H9 (cell line): ENCODE results near the gene HAGH. TPM values are rescaled to one million over a fixed set of nuclear protein-coding genes. Genes with fewer than 3 reads are reported as not detected.

Experiments
- DNase-seq: peaks from one replicate; pipeline ENCODE4 v3.0.0-alpha.2; 2017
- H2AFZ ChIP-seq: one replicate; pipeline ENCODE4 v1.6.1; 2013; ENCODE audit warnings: mild to moderate bottlenecking, low read length, control low read depth, moderate library complexity
- H2AK5ac ChIP-seq: 2 replicates; pipeline ENCODE4 v1.6.1; 2013; ENCODE audit warnings: low read length, control low read depth, mixed read lengths; ENCODE audit not compliant: insufficient read length
- H2BK120ac ChIP-seq: one replicate; pipeline ENCODE4 v1.6.1; 2013; ENCODE audit warnings: low read depth, mild to moderate bottlenecking, low read length, control low read depth, inconsistent platforms; ENCODE audit not compliant: poor library complexity, severe bottlenecking
- H2BK12ac ChIP-seq: 2 replicates; pipeline ENCODE4 v1.6.1; 2013; ENCODE audit warnings: low read length, control low read depth, mixed read lengths, low read depth; ENCODE audit not compliant: insufficient read length
- H2BK15ac ChIP-seq: 2 replicates; pipeline ENCODE4 v1.6.1; 2013; ENCODE audit warnings: low read depth, low read length, control low read depth
- H2BK20ac ChIP-seq: one replicate; pipeline ENCODE4 v1.6.1; 2013; ENCODE audit warnings: low read depth, mild to moderate bottlenecking, low read length, control low read depth, inconsistent platforms; ENCODE audit not compliant: poor library complexity, severe bottlenecking
- H2BK5ac ChIP-seq: 2 replicates; pipeline ENCODE4 v1.6.1; 2013; ENCODE audit warnings: low read length, control low read depth, mixed read lengths; ENCODE audit not compliant: insufficient read length
- H3K14ac ChIP-seq: 2 replicates; pipeline ENCODE4 v1.6.1; 2013; ENCODE audit warnings: low read length, control low read depth; ENCODE audit not compliant: insufficient read depth
- H3K18ac ChIP-seq: 2 replicates; pipeline ENCODE4 v1.6.1; 2013; ENCODE audit warnings: low read depth, mild to moderate bottlenecking, mixed read lengths, low read length, control low read depth; ENCODE audit not compliant: insufficient read length
- H3K23ac ChIP-seq: 2 replicates; pipeline ENCODE4 v1.6.1; 2013; ENCODE audit warnings: low read length, control low read depth, mixed read lengths, low read depth; ENCODE audit not compliant: insufficient read length
- H3K23me2 ChIP-seq: 2 replicates; pipeline ENCODE4 v1.6.1; 2013; ENCODE audit warnings: low read depth, mild to moderate bottlenecking, mixed read lengths, low read length, control low read depth; ENCODE audit not compliant: insufficient read length, poor library complexity, severe bottlenecking
- H3K27ac ChIP-seq: 2 replicates; pipeline ENCODE4 v1.5.1; 2013; ENCODE audit warnings: low read length, control low read depth, mixed read lengths, low read depth; ENCODE audit not compliant: insufficient read length
- H3K27me3 ChIP-seq: 2 replicates; pipeline ENCODE4 v1.6.1; 2013; ENCODE audit warnings: low read length, control low read depth, inconsistent platforms; ENCODE audit not compliant: insufficient read depth
- H3K4ac ChIP-seq: 2 replicates; pipeline ENCODE4 v1.6.1; 2013; ENCODE audit warnings: low read depth, mild to moderate bottlenecking, control low read depth, inconsistent platforms, low read length, moderate library complexity
- H3K4me1 ChIP-seq: 2 replicates; pipeline ENCODE4 v1.6.1; 2013; ENCODE audit warnings: low read length, control low read depth, inconsistent platforms; ENCODE audit not compliant: insufficient read depth
- H3K4me2 ChIP-seq: 2 replicates; pipeline ENCODE4 v1.6.1; 2013; ENCODE audit warnings: low read length, control low read depth, mixed read lengths; ENCODE audit not compliant: insufficient read length, insufficient read depth
- H3K56ac ChIP-seq: 2 replicates; pipeline ENCODE4 v1.6.1; 2013; ENCODE audit warnings: low read depth, mild to moderate bottlenecking, mixed read lengths, low read length, control low read depth; ENCODE audit not compliant: insufficient read length
- H3K79me1 ChIP-seq: 2 replicates; pipeline ENCODE4 v1.6.1; 2013; ENCODE audit warnings: low read depth, mild to moderate bottlenecking, moderate library complexity, low read length, control low read depth, inconsistent platforms; ENCODE audit not compliant: insufficient read depth, poor library complexity, severe bottlenecking
- H3K79me2 ChIP-seq: 2 replicates; pipeline ENCODE4 v1.6.1; 2013; ENCODE audit warnings: low read length, control low read depth, inconsistent platforms; ENCODE audit not compliant: insufficient read depth
- H3K9ac ChIP-seq: 2 replicates; pipeline ENCODE4 v1.6.1; 2013; ENCODE audit warnings: low read length, control low read depth, mixed read lengths; ENCODE audit not compliant: insufficient read length; ENCODE audit errors: extremely low read depth
- H3K9me3 ChIP-seq: one replicate; pipeline ENCODE4 v1.6.1; 2013; ENCODE audit warnings: low read depth, low read length, inconsistent platforms; ENCODE audit not compliant: control insufficient read depth
- H3T11ph ChIP-seq: one replicate; pipeline ENCODE4 v1.6.1; 2013; ENCODE audit warnings: mild to moderate bottlenecking, low read length, control low read depth, inconsistent platforms
- H4K20me1 ChIP-seq: one replicate; pipeline ENCODE4 v1.6.1; 2013; ENCODE audit not compliant: control insufficient read depth, insufficient read length, insufficient read depth
- H4K5ac ChIP-seq: 2 replicates; pipeline ENCODE4 v1.6.1; 2013; ENCODE audit warnings: low read depth, mild to moderate bottlenecking, mixed read lengths, low read length, control low read depth; ENCODE audit not compliant: insufficient read length
- H4K8ac ChIP-seq: replicated peaks from 2 replicates; pipeline ENCODE4 v1.6.1; 2013; ENCODE audit warnings: low read length, control low read depth, mixed read lengths, low read depth; ENCODE audit not compliant: insufficient read length
- H4K91ac ChIP-seq: 2 replicates; pipeline ENCODE4 v1.6.1; 2013; ENCODE audit warnings: low read depth, mild to moderate bottlenecking, moderate library complexity, mixed read lengths, low read length, control low read depth; ENCODE audit not compliant: insufficient read length
- H3K27ac Mint-ChIP-seq, 3 experiments: 2 replicates in 2 of 3; 3 replicates in 1 of 3; pipeline ENCODE4 v1.8.0; 2020 to 2021; ENCODE audit warnings: mixed read lengths in 3 of 3, mild to moderate bottlenecking in 1 of 3, moderate library complexity in 1 of 3
- H3K27me3 Mint-ChIP-seq: 2 replicates; pipeline ENCODE4 v1.8.0; 2021; ENCODE audit warnings: low read depth, mild to moderate bottlenecking, moderate library complexity, mixed read lengths
- H3K36me3 Mint-ChIP-seq, 3 experiments: 2 replicates in 2 of 3; 3 replicates in 1 of 3; pipeline ENCODE4 v1.8.0; 2020 to 2021; ENCODE audit warnings: low read depth in 3 of 3, mixed read lengths in 3 of 3; ENCODE audit not compliant: insufficient read depth in 1 of 3
- H3K4me1 Mint-ChIP-seq, 2 experiments: 2 replicates each; pipeline ENCODE4 v1.8.0; 2020; ENCODE audit warnings: mixed read lengths in 2 of 2
- H3K4me3 Mint-ChIP-seq, 2 experiments: 2 replicates in 1 of 2; 3 replicates in 1 of 2; pipeline ENCODE4 v1.8.0; 2020 to 2021; ENCODE audit warnings: mild to moderate bottlenecking in 2 of 2, mixed read lengths in 2 of 2, moderate library complexity in 1 of 2
- H3K9me3 Mint-ChIP-seq, 2 experiments: 2 replicates in 1 of 2; 3 replicates in 1 of 2; pipeline ENCODE4 v1.8.0; 2020; ENCODE audit warnings: mild to moderate bottlenecking in 2 of 2, mixed read lengths in 2 of 2, moderate library complexity in 1 of 2
- CTCF ChIP-seq: fragments of 200-600 bp; sonication (generic); conservative IDR thresholded peaks from 3 replicates; pipeline ENCODE4 v1.8.0; 2021; ENCODE audit warnings: antibody characterized with exemption, mild to moderate bottlenecking
- WGBS: extraction: QIAGEN DNeasy Blood & Tissue Kit; methylation state at CpG from one replicate; pipeline ENCODE4 v1.1.7; 2013; ENCODE audit warnings: missing lambda C conversion rate, low lambda C conversion rate, mixed read lengths; ENCODE audit not compliant: insufficient read length; ENCODE audit errors: extremely low coverage; 5-methylcytosine and 5-hydroxymethylcytosine counted together
- total RNA-seq: library from RNA; stranded (reverse); gene quantifications from 2 replicates; pipeline ENCODE4 v1.2.1, GENCODE V29; 2021

HAGH gene
- total RNA-seq, 1 experiment from 2014 or later, result 30.0 TPM

- no peak overlapping the region for H2BK5ac ChIP-seq
- H3K23ac ChIP-seq, result no peak overlapping the region
- H3K18ac ChIP-seq, result no peak overlapping the region
- H3K4ac ChIP-seq, result no peak overlapping the region
- no peak overlapping the region for H2BK12ac ChIP-seq
- no peak overlapping the region for H3K27ac ChIP-seq
- Mint-ChIP-seq H3K27ac (no peak overlapping the region), H3K36me3 (peaks cover 5 to 21% (median 16%) of the 10 kb centered on the region in 3 experiments; a peak in 6 of 7 replicates), H3K9me3 (no peaks in the 10 kb centered on the region), H3K4me3 (no peak overlapping the region), H3K27me3 (no peaks in the 10 kb centered on the region), H3K4me1 (no peaks in the 10 kb centered on the region)
- no peak for TF ChIP-seq CTCF
- no peaks in the 10 kb centered on the region for H3K79me2 ChIP-seq
- no peaks in the 10 kb centered on the region for H3K27me3 ChIP-seq
- no peaks in the 10 kb centered on the region for H3K4me1 ChIP-seq
- no peak for DNase-seq
- no peak overlapping the region for H2AFZ ChIP-seq
- no peaks in the 10 kb centered on the region for H3K23me2 ChIP-seq
- no peak overlapping the region for H4K91ac ChIP-seq
- no peak overlapping the region for H3K4me2 ChIP-seq
- no peak overlapping the region for H2BK120ac ChIP-seq
- H4K5ac ChIP-seq, result no peak overlapping the region
- H2BK15ac ChIP-seq, result no peak overlapping the region
- no peak overlapping the region for H4K8ac ChIP-seq
- no CpG with 5 or more reads among the region's 37 CpGs for WGBS
- no peaks in the 10 kb centered on the region for H3K79me1 ChIP-seq
- no peak overlapping the region for H2BK20ac ChIP-seq
- H4K20me1 ChIP-seq, result no peaks in the 10 kb centered on the region
- H3K14ac ChIP-seq, result no peak overlapping the region
- no peak overlapping the region for H3T11ph ChIP-seq
- no peak overlapping the region for H3K56ac ChIP-seq
- H2AK5ac ChIP-seq, result no peak overlapping the region
- no peaks in the 10 kb centered on the region for H3K9me3 ChIP-seq
- H3K9ac ChIP-seq, result no peak overlapping the region
These were observed 68.7 kb downstream of the HAGH start for GRCh38 chr16:1757714-1758461.

Other genes with a start within 250 kb of the HAGH start
- gene IFT140, start 214.8 kb downstream of the HAGH start, total RNA-seq, result 21.3 and 24.0 TPM in 2 replicates
- gene CRAMP1, start 214.5 kb downstream of the HAGH start, total RNA-seq, result 39.2 and 46.2 TPM in 2 replicates
- gene JPT2, start 148.5 kb downstream of the HAGH start, total RNA-seq, result 200 and 206 TPM in 2 replicates
- 49.4 and 51.3 TPM in 2 replicates for gene MAPK8IP3, start 120.6 kb downstream of the HAGH start, total RNA-seq
- gene NME3, start 55.3 kb downstream of the HAGH start, total RNA-seq, result 76.9 and 81.9 TPM in 2 replicates
- gene EME2, start 54.0 kb downstream of the HAGH start, total RNA-seq, result 60.4 and 63.6 TPM in 2 replicates
- gene MRPS34, start 53.7 kb downstream of the HAGH start, total RNA-seq, result 199 and 205 TPM in 2 replicates
- 19.9 and 20.0 TPM in 2 replicates for gene SPSB3, start 44.3 kb downstream of the HAGH start, total RNA-seq
- 67.7 and 69.4 TPM in 2 replicates for gene NUBP2, start 43.9 kb downstream of the HAGH start, total RNA-seq
- not detected in 2 replicates for gene IGFALS, start 33.1 kb downstream of the HAGH start, total RNA-seq
- gene FAHD1, start 381 bp upstream of the HAGH start, total RNA-seq, result 13.2 and 16.2 TPM in 2 replicates
- gene MEIOB, start 45.3 kb upstream of the HAGH start, total RNA-seq, result 1.3 and 1.6 TPM in 2 replicates
- not detected in 2 replicates for gene HS3ST6, start 91.6 kb upstream of the HAGH start, total RNA-seq
- 24.3 and 25.7 TPM in 2 replicates for gene MSRB1, start 116.4 kb upstream of the HAGH start, total RNA-seq
- 0.11 and 0.31 TPM in 2 replicates for gene RPL3L, start 127.9 kb upstream of the HAGH start, total RNA-seq
- gene NDUFB10, start 132.7 kb upstream of the HAGH start, total RNA-seq, result 191 and 192 TPM in 2 replicates
- gene RPS2, start 138.0 kb upstream of the HAGH start, total RNA-seq, result 3,874 and 3,923 TPM in 2 replicates
- gene RNF151, start 140.0 kb upstream of the HAGH start, total RNA-seq, result 0.28 TPM in 1 of 2 replicates, not detected in the other
- 53.3 and 54.0 TPM in 2 replicates for gene TBL3, start 145.2 kb upstream of the HAGH start, total RNA-seq
- gene NOXO1, start 154.6 kb upstream of the HAGH start, total RNA-seq, result 1.3 and 1.7 TPM in 2 replicates
- 49.1 and 50.4 TPM in 2 replicates for gene GFER, start 157.4 kb upstream of the HAGH start, total RNA-seq
- gene SYNGR3, start 163.1 kb upstream of the HAGH start, total RNA-seq, result 11.9 and 12.1 TPM in 2 replicates
- 64.2 and 70.9 TPM in 2 replicates for gene ZNF598, start 183.0 kb upstream of the HAGH start, total RNA-seq
- 7.1 and 10.2 TPM in 2 replicates for gene NPW, start 193.0 kb upstream of the HAGH start, total RNA-seq
- 15.3 and 18.4 TPM in 2 replicates for gene NHERF2, start 200.1 kb upstream of the HAGH start, total RNA-seq
- 52.0 and 54.0 TPM in 2 replicates for gene NTHL1, start 221.0 kb upstream of the HAGH start, total RNA-seq
- gene TSC2, start 221.2 kb upstream of the HAGH start, total RNA-seq, result 122 and 125 TPM in 2 replicates